Daoy (cell line): ENCODE measurements around the gene RNF157. TPM values are rescaled to one million over a fixed set of nuclear protein-coding genes. Genes with fewer than 3 reads are reported as not detected.

Experiments used
- DNase-seq: peaks from one replicate; pipeline ENCODE4 v3.0.0-alpha.2; 2015; ENCODE audit warnings: low read depth
- total RNA-seq: library from RNA; depleted of rRNA; stranded (reverse); fragments of >200 nt; shearing (Covaris generic); gene quantifications from 2 replicates; pipeline ENCODE4 v1.2.3, GENCODE V29; 2014

RNF157 gene
- total RNA-seq, 1 experiment from 2014 or later = 7.3 TPM

- no peak for DNase-seq
Observed at GRCh38 chr17:76140661-76141211, 99.6 kb downstream of the RNF157 start.

DNA sequence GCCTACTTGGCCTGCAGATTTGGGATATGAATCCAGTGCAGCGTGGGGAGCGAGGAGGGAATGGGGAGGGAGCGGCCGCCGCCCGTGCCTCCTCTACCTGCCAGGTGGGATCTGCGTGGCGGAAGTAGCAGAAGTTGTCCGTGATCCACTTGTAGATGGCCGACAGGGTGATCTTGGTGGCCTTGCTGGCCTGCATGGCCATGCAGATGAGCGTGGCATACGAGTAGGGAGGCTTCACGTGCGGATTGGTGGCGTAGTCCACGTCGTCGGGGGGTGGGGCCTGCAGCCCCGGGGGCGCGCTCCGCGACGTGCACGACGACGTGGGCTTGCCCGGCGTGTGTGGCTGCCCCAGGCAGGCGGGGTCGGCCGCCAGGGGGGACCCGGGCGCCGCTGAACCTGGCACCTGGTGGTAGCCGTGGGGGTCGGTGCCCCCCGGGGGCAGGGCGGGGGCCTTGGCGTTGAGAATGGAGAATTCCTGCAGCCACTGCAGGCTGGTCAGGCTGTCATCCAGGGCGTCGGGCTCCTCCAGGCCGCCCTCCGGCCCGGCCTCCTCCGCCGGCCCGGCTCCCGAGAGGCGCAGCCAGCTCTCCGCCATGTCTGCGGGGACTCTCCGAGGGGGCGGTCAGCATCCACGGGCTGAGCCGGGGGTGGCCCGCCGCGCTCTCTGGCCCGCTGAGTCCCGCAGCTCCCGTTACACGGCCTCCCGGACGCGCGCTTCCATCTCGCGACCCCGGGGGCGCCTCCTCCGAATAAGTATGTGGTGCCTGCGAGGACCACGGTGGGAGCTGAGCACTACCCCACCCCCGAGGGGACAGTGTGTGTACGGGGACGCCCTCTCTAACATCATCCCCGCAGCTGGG, 100.3 kb downstream of the RNF157 start:
- no peak for DNase-seq

DNA sequence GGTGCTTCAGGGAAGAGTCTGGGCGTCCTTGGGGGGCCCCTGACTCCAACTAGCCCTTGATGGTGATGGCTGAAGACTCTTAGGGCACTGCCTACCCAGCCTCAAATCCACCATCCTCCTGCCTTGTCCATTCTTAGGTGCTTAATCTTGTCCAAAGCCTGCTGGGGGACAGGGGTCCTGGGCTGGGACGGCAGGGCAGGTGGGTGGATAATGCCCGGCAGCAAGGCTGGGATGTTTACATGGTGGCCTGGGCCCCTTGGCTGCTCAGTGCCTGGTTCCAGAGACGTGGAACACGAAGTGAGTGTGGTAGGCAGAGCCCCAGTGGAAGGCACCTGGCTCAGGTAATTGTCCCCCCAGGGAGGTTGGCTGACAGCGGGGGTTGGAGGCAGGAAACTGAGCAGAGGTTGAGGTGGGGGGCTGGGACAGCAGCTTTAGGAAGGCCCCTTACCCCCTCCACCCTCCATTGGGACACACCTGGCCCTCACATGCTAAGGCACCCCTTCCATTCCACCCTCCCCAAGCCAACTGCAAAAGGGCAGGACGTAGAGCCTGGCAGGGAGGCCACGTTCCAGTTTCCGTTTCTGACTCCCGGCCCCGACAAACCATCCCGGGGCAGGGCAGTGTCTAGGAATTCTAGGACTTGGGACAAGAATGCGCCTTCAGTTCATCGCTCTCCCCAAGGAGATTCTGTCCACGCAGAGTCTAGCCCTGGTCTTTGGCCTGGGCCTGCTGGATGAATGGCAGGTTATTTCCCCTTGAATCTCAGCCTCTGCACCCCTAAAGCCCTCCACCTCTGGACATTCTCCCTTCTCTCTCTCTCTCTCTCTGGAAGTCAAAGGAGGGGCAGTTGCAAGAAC, 101.2 kb downstream of the RNF157 start:
- DNase-seq = no peak

GRCh38 chr17:76138234-76138895, 101.9 kb downstream of the RNF157 start:
- DNase-seq = no peak

DNA sequence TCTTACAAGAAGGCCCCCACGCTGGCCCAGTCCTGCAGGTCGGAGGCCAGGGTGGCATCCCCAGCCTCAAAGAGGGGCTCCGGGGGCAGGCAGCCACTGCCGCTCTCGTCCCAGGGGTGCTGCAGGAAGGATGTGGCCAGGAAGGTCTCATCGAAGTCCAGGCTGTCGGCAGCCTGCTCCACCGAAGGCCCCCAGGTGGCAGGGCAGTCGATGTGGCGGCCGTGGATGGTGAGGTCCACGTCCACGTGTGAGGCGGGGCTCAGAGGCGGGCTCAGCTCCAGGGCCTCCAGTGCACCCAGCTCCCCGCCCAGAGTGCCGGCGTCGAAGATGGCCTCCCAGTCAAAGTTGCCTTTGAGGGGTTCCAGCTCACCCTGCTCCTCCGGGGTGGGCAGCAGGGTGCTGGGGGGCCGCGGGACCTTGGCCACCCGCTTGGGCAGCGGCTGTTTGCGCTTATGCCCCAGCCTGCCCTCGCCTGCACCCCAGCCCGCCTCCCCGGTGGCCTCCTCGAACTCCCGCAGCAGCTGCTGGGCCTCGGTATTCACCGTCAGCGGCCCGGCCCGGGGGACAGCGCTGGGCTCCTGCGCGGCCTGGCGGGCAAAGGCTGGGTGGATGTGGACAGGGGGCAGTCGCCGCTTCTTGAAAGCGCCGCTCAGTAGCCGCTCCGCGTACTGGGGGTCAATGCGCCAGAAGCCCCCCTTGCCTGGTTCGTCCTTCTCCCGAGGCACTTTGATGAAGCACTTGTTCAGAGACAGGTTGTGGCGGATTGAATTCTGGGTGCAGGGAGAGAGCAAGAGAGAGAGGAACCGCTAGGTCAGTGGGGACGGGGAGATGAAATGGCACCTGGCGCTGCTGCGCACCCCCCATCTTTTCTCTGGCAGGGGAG, 102.7 kb downstream of the RNF157 start:
- DNase-seq = no peak

GRCh38 chr17:76137001-76137350, 103.3 kb downstream of the RNF157 start:
- no peak for DNase-seq

DNA sequence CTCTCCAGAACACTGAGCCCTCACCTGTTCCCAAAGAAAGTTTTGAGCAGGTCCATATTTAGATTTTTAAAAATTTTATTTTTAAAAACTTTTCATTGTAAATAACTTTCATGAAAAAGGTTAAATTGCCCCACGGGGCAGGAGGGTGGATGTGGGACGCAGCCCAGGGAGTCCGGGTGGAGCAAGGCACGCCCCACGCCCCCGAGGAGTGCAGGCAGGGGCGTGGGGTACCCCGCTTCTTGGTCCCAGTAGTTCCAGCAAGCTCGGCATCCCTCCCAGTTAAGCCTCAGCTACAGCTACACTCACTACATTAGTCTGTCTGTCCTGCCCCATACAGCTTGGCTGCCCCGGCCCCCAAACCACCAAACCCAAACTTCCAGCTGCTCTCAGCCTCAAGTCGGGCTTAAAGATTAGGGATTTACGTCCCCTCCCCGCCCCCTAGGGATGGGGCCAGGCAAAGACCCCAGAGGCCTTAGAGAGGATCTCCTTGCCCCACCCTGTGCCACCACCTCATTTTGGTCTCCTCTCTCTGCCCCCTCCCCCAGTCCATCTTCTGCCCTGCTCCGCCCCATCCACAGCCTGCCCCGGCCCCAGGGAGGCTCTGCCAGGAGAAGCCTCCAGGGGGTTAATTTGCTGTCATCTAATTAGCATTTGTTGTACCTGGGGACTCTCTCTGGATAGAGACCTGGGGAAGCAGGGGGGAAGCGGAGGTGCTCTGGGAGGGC, 103.9 kb downstream of the RNF157 start:
- DNase-seq = no peak

GRCh38 chr17:76135810-76136188, 104.5 kb downstream of the RNF157 start:
- DNase-seq = no peak

DNA sequence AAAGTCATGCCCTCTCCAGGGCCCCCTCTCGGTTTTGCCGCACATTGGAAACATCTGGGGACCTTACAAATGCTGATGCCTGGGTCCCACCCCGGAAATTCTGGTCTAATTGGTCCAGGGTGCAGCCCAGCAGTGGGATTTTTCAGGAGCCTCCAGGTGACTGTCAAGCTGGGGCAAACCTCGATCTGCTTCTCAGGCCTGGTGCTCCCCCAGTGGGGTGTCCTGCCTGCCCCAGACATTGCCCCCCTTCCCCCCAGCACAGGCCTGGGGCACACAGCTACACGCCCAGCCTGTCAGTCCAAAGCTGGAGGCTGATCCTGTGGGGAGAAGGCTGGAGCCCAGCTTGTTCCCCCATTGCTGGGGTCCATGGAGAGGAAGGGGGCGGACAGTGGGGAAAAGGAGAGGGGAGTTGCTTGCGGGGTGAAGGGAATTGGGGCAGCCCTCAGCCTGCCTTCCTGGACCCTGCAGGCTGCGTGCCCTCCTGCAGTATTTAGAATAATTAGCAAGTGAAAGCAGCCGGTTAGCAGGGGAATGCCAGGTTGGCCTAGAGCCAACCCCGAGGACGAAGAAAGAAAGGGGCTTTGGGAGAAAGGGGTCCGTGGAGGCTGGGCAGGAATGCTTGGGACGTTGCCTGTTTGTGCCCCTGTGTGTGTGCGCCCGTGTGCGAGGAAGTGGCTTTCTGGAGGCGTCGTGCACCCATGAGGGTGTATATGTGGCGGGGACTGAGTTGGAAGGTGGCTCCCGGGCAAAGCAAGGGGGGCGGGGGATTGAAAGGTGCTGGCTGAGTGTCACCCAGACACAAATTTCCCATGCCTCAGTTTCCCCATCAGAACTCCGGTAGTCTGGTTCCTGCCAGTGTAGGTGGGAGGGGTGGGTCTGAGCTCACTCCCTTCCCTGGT, 105.1 kb downstream of the RNF157 start:
- DNase-seq = no peak

- DNase-seq = no peak
Observed at GRCh38 chr17:76132574-76133338, 107.5 kb downstream of the RNF157 start.

GRCh38 chr17:76131692-76132573, 108.4 kb downstream of the RNF157 start:
- no peak for DNase-seq

GRCh38 chr17:76131051-76131691, 109.1 kb downstream of the RNF157 start:
- no peak for DNase-seq

DNA sequence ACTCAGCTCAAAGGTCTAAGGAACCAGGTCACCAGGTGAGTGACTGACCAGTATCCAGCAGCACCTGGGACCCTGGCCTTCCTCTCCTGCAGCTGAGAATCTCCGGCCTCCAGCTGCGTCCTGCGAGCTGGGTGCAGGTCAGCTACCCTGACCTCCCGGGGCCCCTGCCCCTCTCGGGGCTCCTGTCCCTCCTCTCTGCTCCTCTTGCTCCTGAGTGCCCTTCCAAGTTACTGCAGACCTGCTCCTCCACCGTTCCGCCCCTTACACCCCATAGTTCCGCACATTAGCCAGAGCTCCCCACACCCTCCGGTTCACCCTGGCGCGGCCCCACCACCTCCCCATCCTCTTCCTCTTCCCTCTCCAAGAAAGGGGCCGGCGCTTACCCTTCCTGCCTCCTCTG, 109.8 kb downstream of the RNF157 start:
- no peak for DNase-seq

GRCh38 chr17:76125922-76126321, 114.4 kb downstream of the RNF157 start:
- no peak for DNase-seq

- no peak for DNase-seq
Observed at GRCh38 chr17:76125391-76125675, 115.0 kb downstream of the RNF157 start.

DNA sequence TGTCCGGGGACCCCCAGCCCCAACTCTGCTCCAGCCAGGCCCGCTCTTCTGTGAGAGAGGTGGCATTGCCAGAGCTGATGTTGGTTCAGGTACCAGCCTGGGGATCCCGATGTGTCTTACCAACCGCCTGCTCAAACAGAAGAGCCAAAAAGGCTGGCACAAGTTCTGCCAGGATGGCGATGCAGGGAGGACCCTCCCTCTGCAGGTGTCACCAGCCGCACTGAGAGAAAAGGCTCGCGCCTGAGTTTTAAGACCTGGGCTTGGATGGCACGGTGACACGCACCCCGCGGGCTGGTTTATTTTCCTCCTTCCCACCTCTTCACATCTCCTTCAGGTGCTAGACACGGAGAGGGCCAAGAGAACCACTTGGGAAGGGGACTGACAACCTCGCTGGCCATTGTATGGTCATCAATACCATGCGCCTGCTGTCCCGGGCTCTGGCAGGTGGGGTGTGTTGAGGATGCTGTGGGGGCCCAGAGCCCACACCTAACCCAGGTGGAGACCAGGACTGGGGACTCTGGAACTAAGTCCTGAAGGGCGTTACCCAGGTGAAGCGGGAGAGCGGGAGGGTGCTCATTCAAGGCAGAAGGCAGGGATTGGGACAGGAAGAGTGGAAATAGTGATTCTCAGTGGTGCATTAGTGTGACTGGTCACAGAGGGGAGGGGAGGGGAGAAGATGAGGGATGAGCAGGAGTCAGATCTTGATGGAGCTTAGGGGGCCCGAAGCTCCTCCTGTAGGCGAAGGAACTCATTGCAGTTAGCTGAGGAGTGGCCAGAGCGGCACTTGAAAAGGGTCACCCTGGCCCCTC, 115.5 kb downstream of the RNF157 start:
- no peak for DNase-seq
